ENCODE measurements around the gene C1orf56.
A peak's percentile ranks its signal among the peaks of the same experiment; 100 is the strongest.

- TF ChIP-seq CTCF (IDR thresholded peaks at IDR 0.05) (peak; percentile 52 to 75 (median 68)), POLR2A (IDR thresholded peaks at IDR 0.05) (no peak)
Observed at GRCh38 chr1:151024540-151025146, 22.9 kb upstream of the C1orf56 start.
